Ovary (tissue), 9 donors: ENCODE results near the gene SURF4. TPM values are rescaled to one million over a fixed set of nuclear protein-coding genes. Genes with fewer than 3 reads are reported as not detected.
A peak's percentile ranks its signal among the peaks of the same experiment; 100 is the strongest.

Experiments used
- DNase-seq, 5 donors: peaks; one replicate each; pipeline ENCODE4 v3.0.0-alpha.2; 2019 to 2020
- H3K27ac ChIP-seq, 2 donors: fragments of 200-600 bp; one replicate each; pipeline versions ENCODE4 v1.5.1 to v1.8.0; 2019 to 2022
- H3K27me3 ChIP-seq: fragments of 200-600 bp; one replicate; pipeline ENCODE4 v1.8.0; 2022
- H3K36me3 ChIP-seq: fragments of 200-600 bp; sonication (generic); one replicate; pipeline ENCODE4 v1.5.1; 2019
- H3K4me1 ChIP-seq: one replicate; pipeline ENCODE4 v1.8.1; 2013; ENCODE audit warnings: mild to moderate bottlenecking, moderate library complexity; ENCODE audit not compliant: insufficient read depth
- H3K4me3 ChIP-seq: fragments of 200-600 bp; sonication (generic); one replicate; pipeline ENCODE4 v1.5.1; 2017
- H3K9me3 ChIP-seq, 2 donors: fragments of 200-600 bp in 1 of 2; sonication (generic) in 1 of 2; one replicate each; pipeline versions ENCODE4 v1.5.1 to v1.8.1; 2013 to 2019; ENCODE audit warnings: mild to moderate bottlenecking in 1 of 2, moderate library complexity in 1 of 2
- EP300 ChIP-seq: sonication (generic); formaldehyde crosslinking; IDR thresholded peaks from one replicate; pipeline ENCODE4 v1.6.1; 2017; ENCODE audit warnings: antibody characterized with exemption
- POLR2A ChIP-seq: fragments of 450-650 bp; IDR thresholded peaks from one replicate; pipeline ENCODE4 v1.6.1; 2017; ENCODE audit warnings: antibody characterized with exemption, mild to moderate bottlenecking, moderate library complexity
- WGBS, 3 donors: extraction: QIAGEN DNeasy Blood & Tissue Kit in 1 of 3; methylation state at CpG; one replicate each; pipeline versions ENCODE4 v1.1.5 to v1.1.7; 2013 to 2017; 5-methylcytosine and 5-hydroxymethylcytosine counted together
- intact Hi-C, 4 donors: fragments of 100-400 bp; cut with DNase I; formaldehyde crosslinking; loops; one replicate each; pipeline versions ENCODE4 v1.11.0 to v1.15.1; 2022 to 2023
- polyA plus RNA-seq, 2 donors: library from polyadenylated mRNA; stranded (reverse); fragments of 200-250 nt in 1 of 2; fragments of 350-450 nt in 1 of 2; fragmentation: Illumina TruSeq in 1 of 2; extraction: RNeasy Lipid Tissue Mini Kit (QIAGEN cat#74804) in 1 of 2; gene quantifications; one replicate each; pipeline ENCODE4 v1.2.3, GENCODE V29; 2013 to 2014
- total RNA-seq, 7 donors: library from RNA; depleted of rRNA in 2 of 7; stranded (reverse); fragments of >200 nt in 2 of 7; fragmentation: NEBNext Ultra II Directional in 3 of 7; extraction: Animal tissue kit (Norgen Biotek cat#: 25700) in 3 of 7; gene quantifications; one replicate each; pipeline versions ENCODE4 v1.1.0 to v1.2.4, GENCODE V29; 2016 to 2023
- TF ChIP-seq, protein P1 (sequence below), 3 donors: fragments of 450-650 bp in 2 of 3; fragments of 200-600 bp in 1 of 3; IDR thresholded peaks; one replicate each; pipeline versions ENCODE4 v1.5.1 to v1.8.0; 2016 to 2022; ENCODE audit warnings: antibody characterized with exemption in 3 of 3, mild to moderate bottlenecking in 1 of 3
- donor health status: DM: no; HTN: no; CAD: no; lungs with moderate emphysema.
- donor health status: DM: no; HTN: no; CAD: no.
- donor health status: Bipolar disorder and iron deficiency.
- donor health status: DM: yes; HTN: yes; CAD: no.
- donor health status: DM: no; HTN: no; CAD: no.
- donor health status: DM: yes; HTN: yes; CAD: no.

The SURF4 gene
- total and polyA plus RNA-seq, 9 donors: 58.7 to 165 (median 107) TPM

- no peak for TF ChIP-seq EP300
- TF ChIP-seq, protein P1, sequence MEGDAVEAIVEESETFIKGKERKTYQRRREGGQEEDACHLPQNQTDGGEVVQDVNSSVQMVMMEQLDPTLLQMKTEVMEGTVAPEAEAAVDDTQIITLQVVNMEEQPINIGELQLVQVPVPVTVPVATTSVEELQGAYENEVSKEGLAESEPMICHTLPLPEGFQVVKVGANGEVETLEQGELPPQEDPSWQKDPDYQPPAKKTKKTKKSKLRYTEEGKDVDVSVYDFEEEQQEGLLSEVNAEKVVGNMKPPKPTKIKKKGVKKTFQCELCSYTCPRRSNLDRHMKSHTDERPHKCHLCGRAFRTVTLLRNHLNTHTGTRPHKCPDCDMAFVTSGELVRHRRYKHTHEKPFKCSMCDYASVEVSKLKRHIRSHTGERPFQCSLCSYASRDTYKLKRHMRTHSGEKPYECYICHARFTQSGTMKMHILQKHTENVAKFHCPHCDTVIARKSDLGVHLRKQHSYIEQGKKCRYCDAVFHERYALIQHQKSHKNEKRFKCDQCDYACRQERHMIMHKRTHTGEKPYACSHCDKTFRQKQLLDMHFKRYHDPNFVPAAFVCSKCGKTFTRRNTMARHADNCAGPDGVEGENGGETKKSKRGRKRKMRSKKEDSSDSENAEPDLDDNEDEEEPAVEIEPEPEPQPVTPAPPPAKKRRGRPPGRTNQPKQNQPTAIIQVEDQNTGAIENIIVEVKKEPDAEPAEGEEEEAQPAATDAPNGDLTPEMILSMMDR (IDR thresholded peaks at IDR 0.05): no peak
- TF ChIP-seq POLR2A: no peak
Observed at GRCh38 chr9:133333566-133333965, 42.3 kb downstream of the SURF4 start.

GRCh38 chr9:133333011-133333410 lies 42.8 kb downstream of the SURF4 start:
- intact Hi-C loops: loop anchor here in 2 of 4 donors (5.0 kb wide), 2 partner anchors 146 to 151 kb away; no protein-coding TSS in a partner anchor
- H3K27me3 ChIP-seq: no peaks in the 10 kb centered on the region
- H3K9me3 ChIP-seq: no peaks in the 10 kb centered on the region
- TF ChIP-seq, protein P1 (IDR thresholded peaks at IDR 0.05): no peak
- TF ChIP-seq EP300: no peak
- no peak for TF ChIP-seq POLR2A
- no peak overlapping the region for H3K27ac ChIP-seq
- peaks cover 5% of the 10 kb centered on the region for H3K4me1 ChIP-seq
- no peaks in the 10 kb centered on the region for H3K36me3 ChIP-seq
- DNase-seq: peak in 1 of 5 donors; percentile 15
- H3K4me3 ChIP-seq: no peak overlapping the region
- 90 to 93% (median 90%) methylated on average over 11 of the region's 11 CpGs for WGBS, 3 donors

More at GRCh38 chr9:133333566-133333965, 42.3 kb downstream of the SURF4 start:
- no peaks in the 10 kb centered on the region for H3K36me3 ChIP-seq
- no peaks in the 10 kb centered on the region for H3K27me3 ChIP-seq
- H3K27ac ChIP-seq: no peak overlapping the region
- peak in 1 of 5 donors; percentile 37 for DNase-seq
- H3K4me3 ChIP-seq: no peak overlapping the region
- intact Hi-C loops: loop anchor here in 2 of 4 donors (5.0 kb wide), 2 partner anchors 146 to 151 kb away; no protein-coding TSS in a partner anchor
- no peaks in the 10 kb centered on the region for H3K9me3 ChIP-seq
- peaks cover 5% of the 10 kb centered on the region for H3K4me1 ChIP-seq
- WGBS, 3 donors: 84 to 89% (median 89%) methylated on average over 10 of the region's 10 CpGs

- intact Hi-C loops: loop anchor here in 2 of 4 donors (5.0 kb wide), 2 partner anchors 145 to 150 kb away; no protein-coding TSS in a partner anchor
- H3K27ac ChIP-seq: no peak overlapping the region
- H3K9me3 ChIP-seq: no peaks in the 10 kb centered on the region
- H3K4me3 ChIP-seq: no peak overlapping the region
- no peaks in the 10 kb centered on the region for H3K36me3 ChIP-seq
- H3K4me1 ChIP-seq: peaks cover 5% of the 10 kb centered on the region
- no peak for TF ChIP-seq EP300
- TF ChIP-seq, protein P1 (IDR thresholded peaks at IDR 0.05): no peak
- TF ChIP-seq POLR2A: no peak
- DNase-seq: peak in 1 of 5 donors; percentile 32
- H3K27me3 ChIP-seq: no peaks in the 10 kb centered on the region
- WGBS, 3 donors: 84 to 94% (median 90%) methylated on average over 20 of the region's 20 CpGs
Observed at GRCh38 chr9:133332381-133332730, 43.5 kb downstream of the SURF4 start.

DNA sequence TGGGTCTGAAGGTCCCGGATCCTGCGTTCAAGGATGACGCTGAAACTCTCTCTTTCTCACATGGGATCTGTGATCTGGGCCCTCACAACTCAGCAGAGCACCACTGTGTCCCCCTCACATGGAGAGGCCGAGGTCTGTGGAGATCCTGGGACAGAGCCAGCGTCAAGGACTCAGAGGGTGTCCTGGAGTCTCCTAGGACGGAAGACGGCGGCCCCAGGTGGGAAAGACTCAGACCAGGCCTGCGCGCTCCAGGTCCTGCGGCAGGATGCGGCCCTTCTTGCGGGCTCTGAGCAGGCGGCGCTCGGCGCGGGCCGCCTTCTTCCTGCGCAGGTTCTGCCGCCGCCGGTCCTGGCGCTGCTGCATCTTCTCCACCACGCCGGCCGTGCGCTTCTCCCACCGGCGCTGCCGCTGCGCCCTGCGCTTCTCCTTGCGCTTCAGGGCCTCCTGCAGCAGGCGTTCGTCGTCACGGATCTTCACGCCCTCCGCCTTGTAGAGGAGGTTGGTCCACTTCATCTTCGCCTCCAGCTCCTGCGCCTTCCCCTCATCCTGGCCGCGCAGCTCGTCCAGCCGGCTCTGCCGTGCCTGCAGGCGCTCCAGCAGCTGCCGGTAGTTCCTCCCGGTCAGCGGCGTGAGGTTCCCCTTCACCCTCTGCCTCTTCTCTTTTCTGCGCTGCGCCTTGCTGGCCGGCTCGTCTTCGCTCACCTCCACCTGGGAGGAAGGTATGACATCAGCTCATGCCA lies 44.0 kb downstream of the SURF4 start:
- H3K9me3 ChIP-seq: no peaks in the 10 kb centered on the region
- H3K4me1 ChIP-seq: peaks cover 5% of the 10 kb centered on the region
- 92 to 94% (median 92%) methylated on average over 57 of the region's 57 CpGs for WGBS, 3 donors
- no peak overlapping the region for H3K27ac ChIP-seq
- TF ChIP-seq POLR2A (no peak), EP300 (no peak)
- TF ChIP-seq, protein P1 (IDR thresholded peaks at IDR 0.05): no peak
- peak in 2 of 5 donors; percentile 19 to 34 for DNase-seq
- H3K27me3 ChIP-seq: no peaks in the 10 kb centered on the region
- intact Hi-C loops: loop anchor here in 2 of 4 donors (5.0 kb wide), 2 partner anchors 145 to 150 kb away; no protein-coding TSS in a partner anchor
- H3K36me3 ChIP-seq: no peaks in the 10 kb centered on the region
- H3K4me3 ChIP-seq: no peak overlapping the region
